Measurements from ENCODE around the gene HNRNPH3.

The HNRNPH3 gene

DNA sequence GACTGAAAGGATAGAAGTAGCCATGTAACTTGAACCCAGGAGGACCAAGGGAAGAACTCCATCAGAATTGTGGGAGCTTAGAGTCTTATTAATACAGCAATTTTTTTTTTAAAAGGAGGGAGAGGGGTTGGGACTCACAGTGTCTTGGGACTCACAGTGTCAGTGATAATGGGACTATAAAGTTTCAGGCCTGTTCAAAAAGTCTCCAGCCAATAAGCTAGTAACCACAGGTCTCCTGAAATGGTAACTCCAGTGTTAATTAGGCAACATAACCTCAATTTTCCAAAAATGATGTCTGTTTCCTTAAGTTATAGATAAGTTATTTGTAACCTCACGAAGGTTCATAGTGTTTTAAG is 2.4 kb upstream of the HNRNPH3 start:
- no peak for ATAC-seq
- no peak for TF ChIP-seq ZNF70 (CRISPR knock-in tag; IDR thresholded peaks at IDR 0.05)
- no peak for TF ChIP-seq TCF4 (CRISPR knock-in tag; IDR thresholded peaks at IDR 0.05; ENCODE audit: borderline replicate concordance)
- TF ChIP-seq, protein P1, sequence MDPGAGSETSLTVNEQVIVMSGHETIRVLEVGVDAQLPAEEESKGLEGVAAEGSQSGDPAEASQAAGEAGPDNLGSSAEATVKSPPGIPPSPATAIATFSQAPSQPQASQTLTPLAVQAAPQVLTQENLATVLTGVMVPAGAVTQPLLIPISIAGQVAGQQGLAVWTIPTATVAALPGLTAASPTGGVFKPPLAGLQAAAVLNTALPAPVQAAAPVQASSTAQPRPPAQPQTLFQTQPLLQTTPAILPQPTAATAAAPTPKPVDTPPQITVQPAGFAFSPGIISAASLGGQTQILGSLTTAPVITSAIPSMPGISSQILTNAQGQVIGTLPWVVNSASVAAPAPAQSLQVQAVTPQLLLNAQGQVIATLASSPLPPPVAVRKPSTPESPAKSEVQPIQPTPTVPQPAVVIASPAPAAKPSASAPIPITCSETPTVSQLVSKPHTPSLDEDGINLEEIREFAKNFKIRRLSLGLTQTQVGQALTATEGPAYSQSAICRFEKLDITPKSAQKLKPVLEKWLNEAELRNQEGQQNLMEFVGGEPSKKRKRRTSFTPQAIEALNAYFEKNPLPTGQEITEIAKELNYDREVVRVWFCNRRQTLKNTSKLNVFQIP (CRISPR knock-in tag; IDR thresholded peaks at IDR 0.05; ENCODE audit: borderline replicate concordance, low read depth), result no peak
- TF ChIP-seq, protein P2, sequence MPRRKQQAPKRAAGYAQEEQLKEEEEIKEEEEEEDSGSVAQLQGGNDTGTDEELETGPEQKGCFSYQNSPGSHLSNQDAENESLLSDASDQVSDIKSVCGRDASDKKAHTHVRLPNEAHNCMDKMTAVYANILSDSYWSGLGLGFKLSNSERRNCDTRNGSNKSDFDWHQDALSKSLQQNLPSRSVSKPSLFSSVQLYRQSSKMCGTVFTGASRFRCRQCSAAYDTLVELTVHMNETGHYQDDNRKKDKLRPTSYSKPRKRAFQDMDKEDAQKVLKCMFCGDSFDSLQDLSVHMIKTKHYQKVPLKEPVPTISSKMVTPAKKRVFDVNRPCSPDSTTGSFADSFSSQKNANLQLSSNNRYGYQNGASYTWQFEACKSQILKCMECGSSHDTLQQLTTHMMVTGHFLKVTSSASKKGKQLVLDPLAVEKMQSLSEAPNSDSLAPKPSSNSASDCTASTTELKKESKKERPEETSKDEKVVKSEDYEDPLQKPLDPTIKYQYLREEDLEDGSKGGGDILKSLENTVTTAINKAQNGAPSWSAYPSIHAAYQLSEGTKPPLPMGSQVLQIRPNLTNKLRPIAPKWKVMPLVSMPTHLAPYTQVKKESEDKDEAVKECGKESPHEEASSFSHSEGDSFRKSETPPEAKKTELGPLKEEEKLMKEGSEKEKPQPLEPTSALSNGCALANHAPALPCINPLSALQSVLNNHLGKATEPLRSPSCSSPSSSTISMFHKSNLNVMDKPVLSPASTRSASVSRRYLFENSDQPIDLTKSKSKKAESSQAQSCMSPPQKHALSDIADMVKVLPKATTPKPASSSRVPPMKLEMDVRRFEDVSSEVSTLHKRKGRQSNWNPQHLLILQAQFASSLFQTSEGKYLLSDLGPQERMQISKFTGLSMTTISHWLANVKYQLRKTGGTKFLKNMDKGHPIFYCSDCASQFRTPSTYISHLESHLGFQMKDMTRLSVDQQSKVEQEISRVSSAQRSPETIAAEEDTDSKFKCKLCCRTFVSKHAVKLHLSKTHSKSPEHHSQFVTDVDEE (CRISPR knock-in tag; IDR thresholded peaks at IDR 0.05), result no peak
- no peak for TF ChIP-seq ARNTL (CRISPR knock-in tag; IDR thresholded peaks at IDR 0.05; ENCODE audit: borderline replicate concordance, low read depth)
- no peak for TF ChIP-seq SNAI2 (CRISPR knock-in tag; IDR thresholded peaks at IDR 0.05)
- no peak for TF ChIP-seq GLIS3 (CRISPR knock-in tag; IDR thresholded peaks at IDR 0.05)
- no peak for TF ChIP-seq ZFP30 (CRISPR knock-in tag; IDR thresholded peaks at IDR 0.05)
- no peak for TF ChIP-seq ZC3H10 (CRISPR knock-in tag; IDR thresholded peaks at IDR 0.05)
- TF ChIP-seq, protein P3, sequence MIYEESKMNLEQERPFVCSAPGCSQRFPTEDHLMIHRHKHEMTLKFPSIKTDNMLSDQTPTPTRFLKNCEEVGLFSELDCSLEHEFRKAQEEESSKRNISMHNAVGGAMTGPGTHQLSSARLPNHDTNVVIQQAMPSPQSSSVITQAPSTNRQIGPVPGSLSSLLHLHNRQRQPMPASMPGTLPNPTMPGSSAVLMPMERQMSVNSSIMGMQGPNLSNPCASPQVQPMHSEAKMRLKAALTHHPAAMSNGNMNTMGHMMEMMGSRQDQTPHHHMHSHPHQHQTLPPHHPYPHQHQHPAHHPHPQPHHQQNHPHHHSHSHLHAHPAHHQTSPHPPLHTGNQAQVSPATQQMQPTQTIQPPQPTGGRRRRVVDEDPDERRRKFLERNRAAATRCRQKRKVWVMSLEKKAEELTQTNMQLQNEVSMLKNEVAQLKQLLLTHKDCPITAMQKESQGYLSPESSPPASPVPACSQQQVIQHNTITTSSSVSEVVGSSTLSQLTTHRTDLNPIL (CRISPR knock-in tag; IDR thresholded peaks at IDR 0.05; ENCODE audit: low read depth), result no peak
- TF ChIP-seq PPARA (CRISPR knock-in tag; IDR thresholded peaks at IDR 0.05; ENCODE audit: borderline replicate concordance), result no peak
- no peak for TF ChIP-seq ZNF8 (CRISPR knock-in tag; IDR thresholded peaks at IDR 0.05)

DNA sequence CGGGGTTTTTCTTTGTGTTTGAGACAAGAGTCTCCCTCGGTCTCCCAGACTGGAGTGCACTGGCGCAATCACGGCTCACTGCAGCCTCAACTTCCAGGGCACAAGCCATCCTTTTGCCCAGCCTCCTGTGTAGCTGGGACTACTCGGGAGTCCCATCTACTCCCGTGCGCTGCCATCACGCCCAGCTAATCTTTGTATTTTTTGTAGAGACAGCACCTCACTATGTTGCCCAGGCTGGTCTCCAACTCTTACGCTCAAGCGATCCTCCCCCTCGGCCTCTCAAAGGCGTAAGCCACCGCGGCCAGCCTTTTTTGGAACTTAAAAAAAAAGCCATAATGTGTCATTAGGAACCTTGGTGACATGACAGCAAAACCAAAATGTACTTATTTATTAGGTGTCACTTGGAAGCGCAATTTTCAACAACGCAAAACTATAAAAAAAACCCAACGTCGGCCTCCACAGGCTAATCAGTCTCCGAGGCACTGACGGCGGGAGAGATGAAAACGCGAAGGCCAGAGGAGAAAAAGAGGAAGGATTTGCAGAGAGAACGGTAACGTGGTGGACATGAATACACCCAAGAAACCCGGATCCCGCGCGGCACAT is 911 bp upstream of the HNRNPH3 start:
- ATAC-seq, result no peak
- TF ChIP-seq ZNF8 (CRISPR knock-in tag; IDR thresholded peaks at IDR 0.05), result no peak
- TF ChIP-seq ZFP3 (CRISPR knock-in tag; IDR thresholded peaks at IDR 0.05), result no peak
- no peak for TF ChIP-seq ZC3H10 (CRISPR knock-in tag; IDR thresholded peaks at IDR 0.05)

DNA sequence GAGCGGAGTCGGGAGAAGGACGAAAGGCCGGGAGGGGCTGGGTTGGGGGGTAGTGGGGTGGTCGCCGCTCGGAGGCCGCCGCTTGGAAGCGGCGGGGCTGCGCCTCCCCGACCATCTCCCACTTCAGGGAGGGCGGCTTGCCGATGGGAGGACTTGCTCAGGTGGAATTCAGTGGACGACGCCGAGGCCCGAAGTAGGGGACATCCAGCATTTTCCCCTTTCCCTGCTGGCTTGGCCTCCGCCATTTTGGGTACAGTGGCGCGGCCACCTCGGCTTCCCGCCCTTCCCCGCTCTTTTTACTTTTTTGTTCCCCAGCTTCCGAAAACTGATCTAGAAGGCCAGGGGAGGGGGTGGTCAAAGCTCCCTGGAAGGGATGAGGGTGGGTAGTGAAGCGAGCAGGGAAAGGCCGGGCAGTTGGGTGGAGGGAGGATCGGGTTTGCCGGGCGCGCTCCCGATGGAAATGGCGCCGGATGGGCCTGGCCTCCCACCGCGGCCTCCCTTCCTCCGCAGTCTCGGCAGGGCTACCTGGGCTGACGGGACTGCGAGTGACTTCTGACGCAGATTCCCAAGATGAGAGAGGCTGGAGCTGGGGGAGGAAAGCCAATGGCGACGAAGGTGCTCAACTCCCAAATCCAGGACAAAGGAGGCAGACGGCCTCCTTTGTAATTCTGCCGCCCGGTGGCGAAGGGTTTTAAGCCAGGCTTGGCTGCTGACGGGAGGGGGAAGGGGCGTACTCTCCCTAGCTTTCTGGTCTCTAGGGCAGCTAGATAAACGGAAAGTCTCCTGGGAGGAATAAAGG is 594 bp downstream of the HNRNPH3 start, which contains the start of gene PBLD:
Gene PBLD (minus strand): TSS at position 670 of the 799 bp plus-strand sequence. CDS start 26,084 bp downstream, outside the sequence.
- peak; percentile 50 for ATAC-seq
- TF ChIP-seq RARB (CRISPR knock-in tag; IDR thresholded peaks at IDR 0.05), result 0 out of 2 replicates have a peak, but pooled peaks have one; percentile 12
- TF ChIP-seq, protein P2 (CRISPR knock-in tag; IDR thresholded peaks at IDR 0.05), result 0 out of 2 replicates have a peak, but pooled peaks have one; percentile 30
- TF ChIP-seq TCF4 (CRISPR knock-in tag; IDR thresholded peaks at IDR 0.05; ENCODE audit: borderline replicate concordance), result peak; percentile 13; the same call in 1 of the 2 replicates
- TF ChIP-seq, protein P4, sequence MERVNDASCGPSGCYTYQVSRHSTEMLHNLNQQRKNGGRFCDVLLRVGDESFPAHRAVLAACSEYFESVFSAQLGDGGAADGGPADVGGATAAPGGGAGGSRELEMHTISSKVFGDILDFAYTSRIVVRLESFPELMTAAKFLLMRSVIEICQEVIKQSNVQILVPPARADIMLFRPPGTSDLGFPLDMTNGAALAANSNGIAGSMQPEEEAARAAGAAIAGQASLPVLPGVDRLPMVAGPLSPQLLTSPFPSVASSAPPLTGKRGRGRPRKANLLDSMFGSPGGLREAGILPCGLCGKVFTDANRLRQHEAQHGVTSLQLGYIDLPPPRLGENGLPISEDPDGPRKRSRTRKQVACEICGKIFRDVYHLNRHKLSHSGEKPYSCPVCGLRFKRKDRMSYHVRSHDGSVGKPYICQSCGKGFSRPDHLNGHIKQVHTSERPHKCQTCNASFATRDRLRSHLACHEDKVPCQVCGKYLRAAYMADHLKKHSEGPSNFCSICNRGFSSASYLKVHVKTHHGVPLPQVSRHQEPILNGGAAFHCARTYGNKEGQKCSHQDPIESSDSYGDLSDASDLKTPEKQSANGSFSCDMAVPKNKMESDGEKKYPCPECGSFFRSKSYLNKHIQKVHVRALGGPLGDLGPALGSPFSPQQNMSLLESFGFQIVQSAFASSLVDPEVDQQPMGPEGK (CRISPR knock-in tag; IDR thresholded peaks at IDR 0.05; ENCODE audit: borderline replicate concordance), result peak; percentile 20; the same call in 1 of the 2 replicates
- TF ChIP-seq, protein P1 (CRISPR knock-in tag; IDR thresholded peaks at IDR 0.05; ENCODE audit: borderline replicate concordance, low read depth), result no peak
- TF ChIP-seq ESRRG (CRISPR knock-in tag; IDR thresholded peaks at IDR 0.05), result 0 out of 2 replicates have a peak, but pooled peaks have one; percentile 78
- TF ChIP-seq ZNF8 (CRISPR knock-in tag; IDR thresholded peaks at IDR 0.05), result no peak
- TF ChIP-seq, protein P5, sequence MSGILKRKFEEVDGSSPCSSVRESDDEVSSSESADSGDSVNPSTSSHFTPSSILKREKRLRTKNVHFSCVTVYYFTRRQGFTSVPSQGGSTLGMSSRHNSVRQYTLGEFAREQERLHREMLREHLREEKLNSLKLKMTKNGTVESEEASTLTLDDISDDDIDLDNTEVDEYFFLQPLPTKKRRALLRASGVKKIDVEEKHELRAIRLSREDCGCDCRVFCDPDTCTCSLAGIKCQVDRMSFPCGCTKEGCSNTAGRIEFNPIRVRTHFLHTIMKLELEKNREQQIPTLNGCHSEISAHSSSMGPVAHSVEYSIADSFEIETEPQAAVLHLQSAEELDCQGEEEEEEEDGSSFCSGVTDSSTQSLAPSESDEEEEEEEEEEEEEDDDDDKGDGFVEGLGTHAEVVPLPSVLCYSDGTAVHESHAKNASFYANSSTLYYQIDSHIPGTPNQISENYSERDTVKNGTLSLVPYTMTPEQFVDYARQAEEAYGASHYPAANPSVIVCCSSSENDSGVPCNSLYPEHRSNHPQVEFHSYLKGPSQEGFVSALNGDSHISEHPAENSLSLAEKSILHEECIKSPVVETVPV (CRISPR knock-in tag; IDR thresholded peaks at IDR 0.05), result peak; percentile 81; the same call in 1 of the 2 replicates
- TF ChIP-seq ARNTL (CRISPR knock-in tag; IDR thresholded peaks at IDR 0.05; ENCODE audit: borderline replicate concordance, low read depth), result no peak; the same call in 1 of the 2 replicates
- TF ChIP-seq GLIS3 (CRISPR knock-in tag; IDR thresholded peaks at IDR 0.05), result 0 out of 2 replicates have a peak, but pooled peaks have one; percentile 28
- peak; percentile 47; the same call in 1 of the 2 replicates for TF ChIP-seq CSDC2 (CRISPR knock-in tag; IDR thresholded peaks at IDR 0.05)
- TF ChIP-seq ZFP3 (CRISPR knock-in tag; IDR thresholded peaks at IDR 0.05), result no peak
- no peak for TF ChIP-seq ISL1 (CRISPR knock-in tag; IDR thresholded peaks at IDR 0.05)
- 0 out of 2 replicates have a peak, but pooled peaks have one; percentile 14 for TF ChIP-seq ZNF70 (CRISPR knock-in tag; IDR thresholded peaks at IDR 0.05)
- 0 out of 2 replicates have a peak, but pooled peaks have one; percentile 23 for TF ChIP-seq SNAI2 (CRISPR knock-in tag; IDR thresholded peaks at IDR 0.05)
